Ramos (cell line): Measurements from ENCODE around the gene TRAK1.

Source experiments
- in situ Hi-C: fragments of 300-500 bp; cut with MboI; formaldehyde crosslinking; loops from one replicate; pipeline ENCODE4 v1.14.3; 2022; ENCODE audit warnings: low sequenced_read_pairs; ENCODE audit not compliant: unreplicated experiment

Gene TRAK1

GRCh38 chr3:42119561-42120355, 28.6 kb downstream of the TRAK1 start:
- in situ Hi-C loops = loop anchor here (25.0 kb wide), 2 partner anchors 207 to 318 kb away; no protein-coding TSS in a partner anchor

- in situ Hi-C loops = loop anchor here (25.0 kb wide), 2 partner anchors 209 to 316 kb away; no protein-coding TSS in a partner anchor
Measured at GRCh38 chr3:42120866-42121265, 29.7 kb downstream of the TRAK1 start.

- in situ Hi-C loops = loop anchor here (25.0 kb wide), 2 partner anchors 210 to 315 kb away; no protein-coding TSS in a partner anchor
Measured at GRCh38 chr3:42122261-42123011, 31.3 kb downstream of the TRAK1 start.

GRCh38 chr3:42123012-42123581, 31.9 kb downstream of the TRAK1 start:
- in situ Hi-C loops = loop anchor here (25.0 kb wide), 2 partner anchors 211 to 314 kb away; no protein-coding TSS in a partner anchor

- in situ Hi-C loops = loop anchor here (25.0 kb wide), 2 partner anchors 212 to 313 kb away; no protein-coding TSS in a partner anchor
Measured at GRCh38 chr3:42123824-42124658, 32.9 kb downstream of the TRAK1 start.

- in situ Hi-C loops = no loop called here
Measured at GRCh38 chr3:42127226-42127625, 36.1 kb downstream of the TRAK1 start.

GRCh38 chr3:42128526-42128925, 37.4 kb downstream of the TRAK1 start:
- in situ Hi-C loops = no loop called here

GRCh38 chr3:42129014-42129953, 38.1 kb downstream of the TRAK1 start:
- in situ Hi-C loops = no loop called here

- in situ Hi-C loops = no loop called here
Measured at GRCh38 chr3:42130007-42130328, 38.8 kb downstream of the TRAK1 start.

- in situ Hi-C loops = no loop called here
Measured at GRCh38 chr3:42130329-42131070, 39.3 kb downstream of the TRAK1 start.

GRCh38 chr3:42133500-42134298, 42.5 kb downstream of the TRAK1 start:
- in situ Hi-C loops = no loop called here

GRCh38 chr3:42134867-42135464, 43.8 kb downstream of the TRAK1 start:
- in situ Hi-C loops = no loop called here

- in situ Hi-C loops = no loop called here
Measured at GRCh38 chr3:42139621-42140453, 48.7 kb downstream of the TRAK1 start.

GRCh38 chr3:42140665-42141203, 49.6 kb downstream of the TRAK1 start:
- in situ Hi-C loops = no loop called here

- in situ Hi-C loops = no loop called here
Measured at GRCh38 chr3:42143440-42143839, 52.3 kb downstream of the TRAK1 start.

GRCh38 chr3:42144209-42144608, 53.1 kb downstream of the TRAK1 start:
- in situ Hi-C loops = no loop called here
